Coronary artery (tissue), 2 donors: ENCODE results near the gene GYG1.

Experiments
- DNase-seq: peaks from one replicate; pipeline ENCODE4 v3.0.0-alpha.2; 2017; ENCODE audit warnings: low spot score
- H3K27ac ChIP-seq, 2 donors: fragments of 200-600 bp; sonication (generic); one replicate each; pipeline ENCODE4 v1.5.1; 2016 to 2019
- H3K4me3 ChIP-seq: fragments of 200-600 bp; sonication (generic); 2 replicates; pipeline ENCODE4 v1.5.1; 2016; ENCODE audit warnings: mild to moderate bottlenecking, moderate library complexity
- TF ChIP-seq, protein P1 (sequence below): fragments of 200-600 bp; sonication (generic); IDR thresholded peaks from one replicate; pipeline ENCODE4 v1.5.1; 2019; ENCODE audit warnings: antibody characterized with exemption

GYG1 gene

GRCh38 chr3:148990236-148990635 is 1.1 kb upstream of the GYG1 start:
- no peak overlapping the region for H3K4me3 ChIP-seq
- no peak for DNase-seq
- TF ChIP-seq, protein P1, sequence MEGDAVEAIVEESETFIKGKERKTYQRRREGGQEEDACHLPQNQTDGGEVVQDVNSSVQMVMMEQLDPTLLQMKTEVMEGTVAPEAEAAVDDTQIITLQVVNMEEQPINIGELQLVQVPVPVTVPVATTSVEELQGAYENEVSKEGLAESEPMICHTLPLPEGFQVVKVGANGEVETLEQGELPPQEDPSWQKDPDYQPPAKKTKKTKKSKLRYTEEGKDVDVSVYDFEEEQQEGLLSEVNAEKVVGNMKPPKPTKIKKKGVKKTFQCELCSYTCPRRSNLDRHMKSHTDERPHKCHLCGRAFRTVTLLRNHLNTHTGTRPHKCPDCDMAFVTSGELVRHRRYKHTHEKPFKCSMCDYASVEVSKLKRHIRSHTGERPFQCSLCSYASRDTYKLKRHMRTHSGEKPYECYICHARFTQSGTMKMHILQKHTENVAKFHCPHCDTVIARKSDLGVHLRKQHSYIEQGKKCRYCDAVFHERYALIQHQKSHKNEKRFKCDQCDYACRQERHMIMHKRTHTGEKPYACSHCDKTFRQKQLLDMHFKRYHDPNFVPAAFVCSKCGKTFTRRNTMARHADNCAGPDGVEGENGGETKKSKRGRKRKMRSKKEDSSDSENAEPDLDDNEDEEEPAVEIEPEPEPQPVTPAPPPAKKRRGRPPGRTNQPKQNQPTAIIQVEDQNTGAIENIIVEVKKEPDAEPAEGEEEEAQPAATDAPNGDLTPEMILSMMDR, result no peak
- H3K27ac ChIP-seq, result peak overlapping the region; percentile 95 to 98

DNA sequence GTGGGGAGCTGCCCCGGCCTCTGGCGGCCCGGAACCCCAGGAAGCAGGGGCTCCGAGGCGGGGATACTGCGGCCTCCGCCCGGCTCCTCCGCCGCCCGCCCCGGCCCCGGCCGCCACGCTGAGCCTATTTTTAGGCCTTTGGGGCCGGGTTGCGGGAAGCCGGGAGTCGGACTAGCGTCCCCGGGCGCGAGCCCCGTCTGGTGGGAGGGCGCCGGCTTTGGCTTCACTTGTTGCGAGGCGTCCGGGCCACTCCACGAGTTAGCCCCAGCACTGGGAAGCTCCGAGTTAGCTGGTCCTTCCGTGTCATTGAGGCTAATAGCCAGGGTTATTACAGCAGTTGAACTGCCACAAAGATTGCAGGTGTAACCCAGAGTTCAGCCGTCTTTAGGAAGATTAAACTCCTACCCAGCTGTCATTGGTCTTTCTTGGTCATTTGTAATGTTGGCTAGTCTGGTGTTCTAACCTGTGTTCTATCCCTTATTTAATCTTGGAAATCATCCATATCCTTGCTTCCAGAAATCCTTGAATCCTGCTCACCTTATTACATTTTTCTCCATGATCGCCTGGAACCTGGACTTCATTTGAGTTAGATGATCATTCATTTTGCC is 791 bp downstream of the GYG1 start:
- TF ChIP-seq, protein P1, result no peak
- Histone ChIP-seq H3K27ac (peak overlapping the region; percentile 95 to 98), H3K4me3 (peak overlapping the region; percentile 95)
- no peak for DNase-seq

DNA sequence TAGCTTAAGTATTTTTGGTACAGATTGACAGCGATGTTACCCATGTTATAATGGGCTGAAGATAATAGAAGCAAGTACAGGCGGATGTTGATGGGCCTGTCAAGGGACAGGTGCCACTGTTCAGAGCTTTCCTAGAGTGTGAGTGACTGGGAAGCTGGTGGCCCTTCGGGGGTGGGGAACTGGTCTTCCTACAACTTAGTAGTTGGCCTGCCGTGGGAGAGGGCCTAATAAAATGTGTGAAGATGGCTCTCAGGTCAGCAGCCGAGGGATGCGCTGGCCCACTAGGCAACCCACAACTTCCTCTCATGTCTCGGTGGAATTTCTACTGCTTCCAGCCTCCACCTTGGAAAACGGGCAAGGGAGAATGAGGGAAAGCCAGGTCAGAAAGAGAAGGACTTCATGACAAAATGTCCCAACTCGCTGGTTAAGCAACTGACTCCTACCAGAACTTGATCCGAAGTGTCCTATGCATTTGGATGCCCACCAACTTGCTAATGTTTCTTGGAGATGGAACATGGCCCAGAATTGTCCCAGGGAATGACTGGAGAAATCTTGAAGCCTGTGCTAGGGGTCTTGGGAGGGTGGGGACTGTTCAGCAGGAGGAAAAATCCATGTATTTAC is 1.4 kb downstream of the GYG1 start:
- peak overlapping the region; percentile 95 to 98 for H3K27ac ChIP-seq
- DNase-seq, result no peak
- TF ChIP-seq, protein P1, result no peak
- peak overlapping the region; percentile 95 for H3K4me3 ChIP-seq

GRCh38 chr3:148997623-148998022 is 6.3 kb downstream of the GYG1 start:
- DNase-seq, result no peak
- Histone ChIP-seq H3K27ac (no peak overlapping the region), H3K4me3 (no peak overlapping the region)
- TF ChIP-seq, protein P1, result no peak

DNA sequence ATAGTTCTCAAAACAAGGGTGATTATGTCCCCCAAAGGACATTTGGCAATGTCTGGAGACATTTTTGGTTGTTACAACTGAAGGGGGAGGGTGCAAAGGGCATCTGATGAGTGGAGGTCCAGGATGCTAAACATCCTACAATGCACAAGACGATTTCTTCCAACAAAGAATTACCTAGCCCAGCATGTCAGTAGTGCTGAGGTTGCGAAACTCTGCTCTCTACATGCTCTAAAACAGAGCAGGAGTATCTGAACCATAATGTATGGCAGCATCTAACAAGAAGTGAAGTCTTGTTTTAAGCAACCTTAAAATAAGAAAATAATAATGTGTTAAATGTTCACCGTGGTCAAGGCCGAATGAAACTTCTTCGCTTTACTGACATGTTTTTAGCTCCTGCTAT is 7.0 kb downstream of the GYG1 start:
- no peak overlapping the region for H3K27ac ChIP-seq
- TF ChIP-seq, protein P1, result no peak
- H3K4me3 ChIP-seq, result no peak overlapping the region
- no peak for DNase-seq

- TF ChIP-seq, protein P1, result no peak
- H3K4me3 ChIP-seq, result no peak overlapping the region
- no peak for DNase-seq
- H3K27ac ChIP-seq, result peak overlapping the region in 1 of 2 donors; percentile 2
These were observed 7.5 kb downstream of the GYG1 start for GRCh38 chr3:148998715-148999423.
